HEK293 (cell line): ENCODE results near the gene TDRD1.

Source experiments
- CTCF ChIA-PET: fragments of 350-600 bp; formaldehyde crosslinking; extraction: SDS; loops from one replicate; lab custom pipeline; 2021; ENCODE audit warnings: antibody characterized with exemption; lab: Yijun Ruan, JAX
- POLR2A ChIA-PET: fragments of 300-600 bp; formaldehyde crosslinking; extraction: SDS; loops from one replicate; lab custom pipeline; 2020; ENCODE audit warnings: antibody characterized with exemption, inconsistent platforms; lab: Yijun Ruan, JAX
- H3K27ac ChIP-seq: fragments of 200-500 bp; sonication (Bioruptor generic); 2 replicates; pipeline ENCODE4 v1.5.1; 2014; ENCODE audit warnings: low read depth, low read length, control low read depth, inconsistent platforms; ENCODE audit errors: extremely low read depth
- H3K36me3 ChIP-seq, 2 experiments: fragments of 200-500 bp in 1 of 2; sonication (Bioruptor generic) in 1 of 2; 1 replicate in 1 of 2; 2 replicates in 1 of 2; pipeline ENCODE4 v1.5.1; 2014 to 2017; ENCODE audit warnings: inconsistent platforms in 2 of 2, low read length in 2 of 2; ENCODE audit not compliant: control insufficient read depth in 2 of 2, insufficient read depth in 1 of 2
- H3K4me1 ChIP-seq: fragments of 200-500 bp; sonication (Bioruptor generic); 2 replicates; pipeline ENCODE4 v1.5.1; 2014; ENCODE audit warnings: mild to moderate bottlenecking, low read length, inconsistent platforms; ENCODE audit not compliant: control insufficient read depth, insufficient read depth
- H3K4me3 ChIP-seq: 2 replicates; pipeline ENCODE4 v1.5.1; 2011; ENCODE audit warnings: low read depth, mild to moderate bottlenecking, control low read depth, low read length, moderate library complexity
- H3K9me3 ChIP-seq: fragments of 200-500 bp; sonication (Bioruptor generic); 2 replicates; pipeline ENCODE4 v1.5.1; 2014; ENCODE audit warnings: low read depth, low read length, inconsistent platforms; ENCODE audit not compliant: control insufficient read depth, insufficient read depth
- BCL11A ChIP-seq: fragments of 450-650 bp; formaldehyde crosslinking; IDR thresholded peaks from 2 replicates; pipeline ENCODE4 v1.5.1; 2016; ENCODE audit warnings: low read depth, missing biosample characterization, missing genetic modification characterization
- ELK4 ChIP-seq: IDR thresholded peaks from 2 replicates; pipeline ENCODE4 v1.6.1; 2011; ENCODE audit warnings: mild to moderate bottlenecking, low read depth, low read length, borderline replicate concordance
- GLI2 ChIP-seq: fragments of 450-650 bp; formaldehyde crosslinking; IDR thresholded peaks from 2 replicates; pipeline ENCODE4; 2017; ENCODE audit warnings: missing biosample characterization, missing genetic modification characterization, low read depth, borderline replicate concordance
- SP7 ChIP-seq: fragments of 450-650 bp; formaldehyde crosslinking; IDR thresholded peaks from 2 replicates; pipeline ENCODE4 v1.5.1; 2016; ENCODE audit warnings: missing biosample characterization, missing genetic modification characterization
- ZBTB7A ChIP-seq: fragments of 450-650 bp; formaldehyde crosslinking; IDR thresholded peaks from 2 replicates; pipeline ENCODE4 v1.5.1; 2016; ENCODE audit warnings: low read depth, missing biosample characterization, missing genetic modification characterization
- ZFP69B ChIP-seq: fragments of 450-650 bp; formaldehyde crosslinking; IDR thresholded peaks from 2 replicates; pipeline ENCODE4 v1.5.1; 2016; ENCODE audit warnings: missing biosample characterization, missing genetic modification characterization
- ZNF184 ChIP-seq: fragments of 450-650 bp; IDR thresholded peaks from 2 replicates; pipeline ENCODE4 v1.5.1; 2018; ENCODE audit warnings: missing biosample characterization, mild to moderate bottlenecking, missing genetic modification characterization
- ZNF391 ChIP-seq: fragments of 450-650 bp; formaldehyde crosslinking; IDR thresholded peaks from 2 replicates; pipeline ENCODE4 v1.5.1; 2016; ENCODE audit warnings: low read depth, missing biosample characterization, missing genetic modification characterization, borderline replicate concordance
- ZNF585B ChIP-seq: fragments of 450-650 bp; formaldehyde crosslinking; IDR thresholded peaks from 2 replicates; pipeline ENCODE4 v1.5.1; 2016; ENCODE audit warnings: missing biosample characterization, missing genetic modification characterization
- ZNF600 ChIP-seq: fragments of 450-650 bp; formaldehyde crosslinking; IDR thresholded peaks from 2 replicates; pipeline ENCODE4 v1.5.1; 2016; ENCODE audit warnings: missing biosample characterization, missing genetic modification characterization
- ZNF664 ChIP-seq: fragments of 450-650 bp; formaldehyde crosslinking; IDR thresholded peaks from 2 replicates; pipeline ENCODE4 v1.5.1; 2016; ENCODE audit warnings: missing biosample characterization, missing genetic modification characterization
- ZNF76 ChIP-seq: fragments of 450-650 bp; formaldehyde crosslinking; IDR thresholded peaks from 2 replicates; pipeline ENCODE4; 2016; ENCODE audit warnings: low read depth, missing biosample characterization, missing genetic modification characterization, borderline replicate concordance
- ZNF768 ChIP-seq: fragments of 450-650 bp; formaldehyde crosslinking; IDR thresholded peaks from 2 replicates; pipeline ENCODE4 v1.5.1; 2018; ENCODE audit warnings: missing biosample characterization, mild to moderate bottlenecking, missing genetic modification characterization
- ZNF785 ChIP-seq: fragments of 450-650 bp; formaldehyde crosslinking; IDR thresholded peaks from 2 replicates; pipeline ENCODE4 v1.5.1; 2016; ENCODE audit warnings: missing biosample characterization, missing genetic modification characterization
- TF ChIP-seq, protein P1 (sequence below): fragments of 450-650 bp; formaldehyde crosslinking; IDR thresholded peaks from 2 replicates; pipeline ENCODE4 v1.5.0; 2017; ENCODE audit warnings: missing biosample characterization, missing genetic modification characterization, borderline replicate concordance
- TF ChIP-seq, protein P2 (sequence below): fragments of 450-650 bp; formaldehyde crosslinking; IDR thresholded peaks from 2 replicates; pipeline ENCODE4 v1.5.1; 2016; ENCODE audit warnings: missing biosample characterization, missing genetic modification characterization
- TF ChIP-seq, protein P3 (sequence below): fragments of 450-650 bp; formaldehyde crosslinking; conservative IDR thresholded peaks from 2 replicates; pipeline ENCODE4 v1.5.1; 2016; ENCODE audit warnings: low read depth, missing biosample characterization, missing genetic modification characterization

TDRD1 gene

DNA sequence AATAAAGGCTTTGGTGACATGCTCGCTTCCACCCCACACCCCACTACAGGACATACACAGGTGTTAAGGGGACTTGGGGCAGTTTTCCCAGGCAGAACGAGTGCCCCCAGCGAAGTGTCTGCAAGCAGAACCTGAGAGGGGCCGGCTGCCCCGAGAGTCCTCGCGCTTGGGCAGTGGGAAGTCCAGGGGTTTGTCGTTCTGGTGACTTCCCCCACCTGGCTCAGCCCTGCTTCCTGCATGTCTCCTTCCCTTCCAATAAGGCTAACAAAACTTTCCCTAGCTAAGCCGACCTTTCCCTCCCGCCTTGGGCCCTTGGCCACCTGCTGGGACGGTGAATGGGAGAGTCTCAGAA is 60.8 kb downstream of the TDRD1 start (continued):
- TF ChIP-seq, protein P1, sequence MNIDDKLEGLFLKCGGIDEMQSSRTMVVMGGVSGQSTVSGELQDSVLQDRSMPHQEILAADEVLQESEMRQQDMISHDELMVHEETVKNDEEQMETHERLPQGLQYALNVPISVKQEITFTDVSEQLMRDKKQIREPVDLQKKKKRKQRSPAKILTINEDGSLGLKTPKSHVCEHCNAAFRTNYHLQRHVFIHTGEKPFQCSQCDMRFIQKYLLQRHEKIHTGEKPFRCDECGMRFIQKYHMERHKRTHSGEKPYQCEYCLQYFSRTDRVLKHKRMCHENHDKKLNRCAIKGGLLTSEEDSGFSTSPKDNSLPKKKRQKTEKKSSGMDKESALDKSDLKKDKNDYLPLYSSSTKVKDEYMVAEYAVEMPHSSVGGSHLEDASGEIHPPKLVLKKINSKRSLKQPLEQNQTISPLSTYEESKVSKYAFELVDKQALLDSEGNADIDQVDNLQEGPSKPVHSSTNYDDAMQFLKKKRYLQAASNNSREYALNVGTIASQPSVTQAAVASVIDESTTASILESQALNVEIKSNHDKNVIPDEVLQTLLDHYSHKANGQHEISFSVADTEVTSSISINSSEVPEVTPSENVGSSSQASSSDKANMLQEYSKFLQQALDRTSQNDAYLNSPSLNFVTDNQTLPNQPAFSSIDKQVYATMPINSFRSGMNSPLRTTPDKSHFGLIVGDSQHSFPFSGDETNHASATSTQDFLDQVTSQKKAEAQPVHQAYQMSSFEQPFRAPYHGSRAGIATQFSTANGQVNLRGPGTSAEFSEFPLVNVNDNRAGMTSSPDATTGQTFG (tag by site-specific recombination): no peak
- TF ChIP-seq ZNF664: no peak
- TF ChIP-seq, all 188 proteins: peak for 0

GRCh38 chr10:114242235-114242634 is 63.1 kb downstream of the TDRD1 start:
- no peak overlapping the region for H3K27ac ChIP-seq
- TF ChIP-seq ZBTB7A (tag by site-specific recombination): no peak
- no peak for TF ChIP-seq ELK4
- TF ChIP-seq, protein P2, sequence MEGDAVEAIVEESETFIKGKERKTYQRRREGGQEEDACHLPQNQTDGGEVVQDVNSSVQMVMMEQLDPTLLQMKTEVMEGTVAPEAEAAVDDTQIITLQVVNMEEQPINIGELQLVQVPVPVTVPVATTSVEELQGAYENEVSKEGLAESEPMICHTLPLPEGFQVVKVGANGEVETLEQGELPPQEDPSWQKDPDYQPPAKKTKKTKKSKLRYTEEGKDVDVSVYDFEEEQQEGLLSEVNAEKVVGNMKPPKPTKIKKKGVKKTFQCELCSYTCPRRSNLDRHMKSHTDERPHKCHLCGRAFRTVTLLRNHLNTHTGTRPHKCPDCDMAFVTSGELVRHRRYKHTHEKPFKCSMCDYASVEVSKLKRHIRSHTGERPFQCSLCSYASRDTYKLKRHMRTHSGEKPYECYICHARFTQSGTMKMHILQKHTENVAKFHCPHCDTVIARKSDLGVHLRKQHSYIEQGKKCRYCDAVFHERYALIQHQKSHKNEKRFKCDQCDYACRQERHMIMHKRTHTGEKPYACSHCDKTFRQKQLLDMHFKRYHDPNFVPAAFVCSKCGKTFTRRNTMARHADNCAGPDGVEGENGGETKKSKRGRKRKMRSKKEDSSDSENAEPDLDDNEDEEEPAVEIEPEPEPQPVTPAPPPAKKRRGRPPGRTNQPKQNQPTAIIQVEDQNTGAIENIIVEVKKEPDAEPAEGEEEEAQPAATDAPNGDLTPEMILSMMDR (tag by site-specific recombination): no peak
- no peak for TF ChIP-seq BCL11A (tag by site-specific recombination)
- no peak for TF ChIP-seq ZNF585B (tag by site-specific recombination)
- no peak for TF ChIP-seq SP7
- no peak for TF ChIP-seq ZNF768 (tag by site-specific recombination)
- no peak for TF ChIP-seq ZNF600 (tag by site-specific recombination)
- no peak for TF ChIP-seq ZFP69B (tag by site-specific recombination)
- TF ChIP-seq ZNF785 (tag by site-specific recombination): no peak
- no peak for TF ChIP-seq GLI2 (tag by site-specific recombination)
- TF ChIP-seq, protein P3, sequence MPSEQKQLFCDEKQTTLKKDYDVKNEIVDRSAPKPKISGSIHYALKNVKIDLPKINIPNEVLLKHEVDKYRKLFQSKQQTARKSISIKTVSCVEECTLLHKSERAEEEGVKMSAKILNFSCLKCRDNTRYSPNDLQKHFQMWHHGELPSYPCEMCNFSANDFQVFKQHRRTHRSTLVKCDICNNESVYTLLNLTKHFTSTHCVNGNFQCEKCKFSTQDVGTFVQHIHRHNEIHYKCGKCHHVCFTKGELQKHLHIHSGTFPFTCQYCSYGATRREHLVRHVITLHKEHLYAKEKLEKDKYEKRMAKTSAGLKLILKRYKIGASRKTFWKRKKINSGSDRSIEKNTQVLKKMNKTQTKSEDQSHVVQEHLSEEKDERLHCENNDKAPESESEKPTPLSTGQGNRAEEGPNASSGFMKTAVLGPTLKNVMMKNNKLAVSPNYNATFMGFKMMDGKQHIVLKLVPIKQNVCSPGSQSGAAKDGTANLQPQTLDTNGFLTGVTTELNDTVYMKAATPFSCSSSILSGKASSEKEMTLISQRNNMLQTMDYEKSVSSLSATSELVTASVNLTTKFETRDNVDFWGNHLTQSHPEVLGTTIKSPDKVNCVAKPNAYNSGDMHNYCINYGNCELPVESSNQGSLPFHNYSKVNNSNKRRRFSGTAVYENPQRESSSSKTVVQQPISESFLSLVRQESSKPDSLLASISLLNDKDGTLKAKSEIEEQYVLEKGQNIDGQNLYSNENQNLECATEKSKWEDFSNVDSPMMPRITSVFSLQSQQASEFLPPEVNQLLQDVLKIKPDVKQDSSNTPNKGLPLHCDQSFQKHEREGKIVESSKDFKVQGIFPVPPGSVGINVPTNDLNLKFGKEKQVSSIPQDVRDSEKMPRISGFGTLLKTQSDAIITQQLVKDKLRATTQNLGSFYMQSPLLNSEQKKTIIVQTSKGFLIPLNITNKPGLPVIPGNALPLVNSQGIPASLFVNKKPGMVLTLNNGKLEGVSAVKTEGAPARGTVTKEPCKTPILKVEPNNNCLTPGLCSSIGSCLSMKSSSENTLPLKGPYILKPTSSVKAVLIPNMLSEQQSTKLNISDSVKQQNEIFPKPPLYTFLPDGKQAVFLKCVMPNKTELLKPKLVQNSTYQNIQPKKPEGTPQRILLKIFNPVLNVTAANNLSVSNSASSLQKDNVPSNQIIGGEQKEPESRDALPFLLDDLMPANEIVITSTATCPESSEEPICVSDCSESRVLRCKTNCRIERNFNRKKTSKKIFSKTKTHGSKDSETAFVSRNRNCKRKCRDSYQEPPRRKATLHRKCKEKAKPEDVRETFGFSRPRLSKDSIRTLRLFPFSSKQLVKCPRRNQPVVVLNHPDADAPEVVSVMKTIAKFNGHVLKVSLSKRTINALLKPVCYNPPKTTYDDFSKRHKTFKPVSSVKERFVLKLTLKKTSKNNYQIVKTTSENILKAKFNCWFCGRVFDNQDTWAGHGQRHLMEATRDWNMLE (tag by site-specific recombination): no peak
- TF ChIP-seq ZNF184: no peak
- no peak for TF ChIP-seq ZNF391
- no peak for TF ChIP-seq ZNF76 (tag by site-specific recombination)
- POLR2A ChIA-PET: no interaction called here
- no peaks in the 10 kb centered on the region for H3K9me3 ChIP-seq
- CTCF ChIA-PET: interaction anchor here (0.7 kb wide), 1 partner anchor 16 kb away, joined by 4 read pairs; no protein-coding TSS in a partner anchor
- no peaks in the 10 kb centered on the region for H3K36me3 ChIP-seq
- H3K4me1 ChIP-seq: peaks cover 2% of the 10 kb centered on the region; the same call in 1 of the 2 replicates
- no peak overlapping the region for H3K4me3 ChIP-seq
